GM12891 (cell line): ENCODE data around the gene PXMP4.

Experiments used
- DNase-seq: peaks from one replicate; pipeline ENCODE4 v3.0.0; 2011; ENCODE audit warnings: low spot score; ENCODE audit not compliant: insufficient read length
- FAIRE-seq: peaks from 2 replicates; lab custom pipeline; 2011; peaks lifted over from hg19 to GRCh38; lab: Jason Lieb, UNC
- PAX5 ChIP-seq: IDR thresholded peaks from 2 replicates; pipeline ENCODE4 v1.6.1; 2011; ENCODE audit warnings: low read length, moderate library complexity, mild to moderate bottlenecking; ENCODE audit not compliant: insufficient read depth, severe bottlenecking
- POLR2A ChIP-seq: IDR thresholded peaks from 2 replicates; pipeline ENCODE4 v1.6.1; 2011; ENCODE audit warnings: low read depth, low read length, control low read depth
- POLR2AphosphoS5 ChIP-seq: IDR thresholded peaks from 2 replicates; pipeline ENCODE4 v1.6.1; 2011; ENCODE audit warnings: low read depth, low read length, control low read depth
- POU2F2 ChIP-seq: IDR thresholded peaks from 2 replicates; pipeline ENCODE4 v1.6.1; 2011; ENCODE audit warnings: low read depth, mild to moderate bottlenecking, control low read depth, low read length, moderate library complexity
- SPI1 ChIP-seq: IDR thresholded peaks from 2 replicates; pipeline ENCODE4 v1.6.1; 2011; ENCODE audit warnings: low read depth, low read length, control low read depth
- TAF1 ChIP-seq: IDR thresholded peaks from 2 replicates; pipeline ENCODE4 v1.6.1; 2011; ENCODE audit warnings: low read depth, low read length, control low read depth

The PXMP4 gene

GRCh38 chr20:33732166-33732970 is 12.3 kb upstream of the PXMP4 start:
- TF ChIP-seq POU2F2: no peak
- TF ChIP-seq TAF1: 0 out of 2 replicates have a peak, but pooled peaks have one; percentile 15
- TF ChIP-seq PAX5: no peak
- no peak for TF ChIP-seq SPI1
- no peak for TF ChIP-seq POLR2AphosphoS5
- peak; percentile 25 for TF ChIP-seq POLR2A
- FAIRE-seq (peak; percentile 83), DNase-seq (peak; percentile 32)

GRCh38 chr20:33731693-33732165 is 11.6 kb upstream of the PXMP4 start, which contains the start of gene ZNF341:
ZNF341 (plus strand) TSS chr20:33731996; CDS start chr20:33732022, 26 bp downstream.
- DNase-seq (peak; percentile 74), FAIRE-seq (no peak)
- TF ChIP-seq PAX5: peak; percentile 38
- TF ChIP-seq POLR2AphosphoS5: no peak

GRCh38 chr20:33730946-33731692 is 11.0 kb upstream of the PXMP4 start:
- FAIRE-seq (no peak), DNase-seq (no peak)
- TF ChIP-seq SPI1 (no peak), POU2F2 (no peak), POLR2AphosphoS5 (no peak), POLR2A (no peak), PAX5 (no peak), TAF1 (no peak)

GRCh38 chr20:33729101-33729500 is 9.0 kb upstream of the PXMP4 start:
- DNase-seq: no peak
- no peak for TF ChIP-seq POLR2A
- TF ChIP-seq POLR2AphosphoS5: no peak
- TF ChIP-seq POU2F2: no peak
- TF ChIP-seq PAX5: no peak
- TF ChIP-seq TAF1: no peak
- no peak for TF ChIP-seq SPI1
- FAIRE-seq: no peak

GRCh38 chr20:33728463-33728862 is 8.4 kb upstream of the PXMP4 start:
- TF ChIP-seq PAX5 (no peak), POLR2AphosphoS5 (no peak), POLR2A (no peak), POU2F2 (no peak), SPI1 (no peak), TAF1 (no peak)
- no peak for DNase-seq
- no peak for FAIRE-seq

GRCh38 chr20:33727806-33728205 is 7.7 kb upstream of the PXMP4 start:
- DNase-seq: no peak
- no peak for TF ChIP-seq SPI1
- TF ChIP-seq POLR2AphosphoS5: no peak
- FAIRE-seq: no peak

- DNase-seq (no peak), FAIRE-seq (no peak)
- TF ChIP-seq POLR2AphosphoS5 (no peak), POLR2A (no peak), PAX5 (no peak), POU2F2 (no peak), TAF1 (no peak)
These were observed 7.0 kb upstream of the PXMP4 start for GRCh38 chr20:33727115-33727479.

- DNase-seq: no peak
- no peak for TF ChIP-seq PAX5
- TF ChIP-seq TAF1: no peak
- no peak for TF ChIP-seq POLR2A
- no peak for TF ChIP-seq POU2F2
- no peak for TF ChIP-seq SPI1
- TF ChIP-seq POLR2AphosphoS5: no peak
- no peak for FAIRE-seq
These were observed 5.6 kb upstream of the PXMP4 start for GRCh38 chr20:33725607-33726264.

GRCh38 chr20:33724439-33725094 is 4.5 kb upstream of the PXMP4 start:
- FAIRE-seq (no peak), DNase-seq (no peak)
- TF ChIP-seq SPI1 (no peak), PAX5 (no peak), POU2F2 (no peak), POLR2A (no peak), POLR2AphosphoS5 (no peak), TAF1 (no peak)
